Measurements from ENCODE around the gene ARHGAP10. TPM values are rescaled to one million over a fixed set of nuclear protein-coding genes. Genes with fewer than 3 reads are reported as not detected.

ARHGAP10 gene
- total and polyA plus RNA-seq, 2 donors (not counting 1 experiment from before 2014, with no cell fraction given): 0.10 to 0.34 TPM

GRCh38 chr4:147923381-147923780 lies 191.5 kb downstream of the ARHGAP10 start:
- H3K4me1 Mint-ChIP-seq: no peaks in the 10 kb centered on the region
- intact Hi-C loops (cut with micrococcal nuclease): no loop called here
- H3K36me3 ChIP-seq (replicated peaks in 1 of 2; ENCODE audit: control extremely low read depth in 1 of 2, control insufficient read depth in 1 of 2, extremely low read depth in 1 of 2, insufficient read depth in 2 of 2, low read length in 1 of 2): no peaks in the 10 kb centered on the region
- no peak for DNase-seq
- H3K27me3 ChIP-seq (replicated peaks in 1 of 4; ENCODE audit: control extremely low read depth in 1 of 4, control insufficient read depth in 3 of 4, insufficient read depth in 4 of 4, low read length in 3 of 4): peaks cover 0 to 5% (median 0%) of the 10 kb centered on the region in 4 experiments
- ChIA-PET POLR2A (no interaction called here), CTCF (no interaction called here)
- ATAC-seq (ENCODE audit: low read depth): no peak
- H4K20me1 ChIP-seq (ENCODE audit: control insufficient read depth, insufficient read depth, low read length, poor library complexity, severe bottlenecking): no peaks in the 10 kb centered on the region
- H3K4me1 ChIP-seq (ENCODE audit: control insufficient read depth in 2 of 2, insufficient read depth in 2 of 2, low read length in 2 of 2): no peaks in the 10 kb centered on the region
- no peak overlapping the region for H3K4me3 Mint-ChIP-seq
- no peaks in the 10 kb centered on the region for H3K79me2 ChIP-seq (ENCODE audit: control insufficient read depth, insufficient read depth, low read length)
- no peak overlapping the region for H3K27ac ChIP-seq (ENCODE audit: low read length in 2 of 2)
- H3K4me3 ChIP-seq (ENCODE audit: control extremely low read depth in 1 of 5, extremely low read depth in 1 of 5, insufficient read depth in 1 of 5, low read depth in 2 of 5, low read length in 4 of 5): no peak overlapping the region
- H3K4me2 ChIP-seq (replicated peaks; ENCODE audit: low read depth, low read length, poor library complexity, severe bottlenecking): no peak overlapping the region
- H3K9me3 Mint-ChIP-seq (ENCODE audit: insufficient read depth): no peaks in the 10 kb centered on the region
- H3K27ac Mint-ChIP-seq: no peak overlapping the region
- H2AFZ ChIP-seq (ENCODE audit: insufficient read depth, low read depth, low read length, poor library complexity, severe bottlenecking): no peak overlapping the region
- no peaks in the 10 kb centered on the region for H3K9me3 ChIP-seq (ENCODE audit: control extremely low read depth in 1 of 3, control insufficient read depth in 2 of 3, insufficient read depth in 1 of 3, low read length in 2 of 3)
- WGBS (ENCODE audit: insufficient coverage): no CpG with 5 or more reads among the region's 2 CpGs
- H3K27me3 Mint-ChIP-seq: peaks cover 3% of the 10 kb centered on the region
- TF ChIP-seq EZH2 (IDR thresholded peaks at IDR 0.05; ENCODE audit: borderline replicate concordance, insufficient read depth, low read depth, low read length, poor library complexity, severe bottlenecking): no peak
- no peak overlapping the region for H3K9ac ChIP-seq (ENCODE audit: low read length)

- Histone ChIP-seq H3K9me3 (ENCODE audit: control extremely low read depth in 1 of 3, control insufficient read depth in 2 of 3, insufficient read depth in 1 of 3, low read length in 2 of 3) (no peaks in the 10 kb centered on the region), H3K36me3 (replicated peaks in 1 of 2; ENCODE audit: control extremely low read depth in 1 of 2, control insufficient read depth in 1 of 2, extremely low read depth in 1 of 2, insufficient read depth in 2 of 2, low read length in 1 of 2) (no peaks in the 10 kb centered on the region), H3K27ac (ENCODE audit: low read length in 2 of 2) (no peak overlapping the region), H3K79me2 (ENCODE audit: control insufficient read depth, insufficient read depth, low read length) (no peaks in the 10 kb centered on the region), H3K4me1 (ENCODE audit: control insufficient read depth in 2 of 2, insufficient read depth in 2 of 2, low read length in 2 of 2) (no peaks in the 10 kb centered on the region), H2AFZ (ENCODE audit: insufficient read depth, low read depth, low read length, poor library complexity, severe bottlenecking) (no peak overlapping the region), H3K4me3 (ENCODE audit: control extremely low read depth in 1 of 5, extremely low read depth in 1 of 5, insufficient read depth in 1 of 5, low read depth in 2 of 5, low read length in 4 of 5) (no peak overlapping the region), H3K4me2 (replicated peaks; ENCODE audit: low read depth, low read length, poor library complexity, severe bottlenecking) (no peak overlapping the region), H3K27me3 (replicated peaks in 1 of 4; ENCODE audit: control extremely low read depth in 1 of 4, control insufficient read depth in 3 of 4, insufficient read depth in 4 of 4, low read length in 3 of 4) (peaks cover 0 to 3% (median 0%) of the 10 kb centered on the region in 4 experiments), H3K9ac (ENCODE audit: low read length) (no peak overlapping the region), H4K20me1 (ENCODE audit: control insufficient read depth, insufficient read depth, low read length, poor library complexity, severe bottlenecking) (no peaks in the 10 kb centered on the region)
- Mint-ChIP-seq H3K27me3 (peaks cover 3% of the 10 kb centered on the region), H3K4me3 (no peak overlapping the region), H3K4me1 (no peaks in the 10 kb centered on the region), H3K9me3 (ENCODE audit: insufficient read depth) (no peaks in the 10 kb centered on the region), H3K27ac (no peak overlapping the region)
- intact Hi-C loops (cut with micrococcal nuclease): no loop called here
- CTCF ChIA-PET: no interaction called here
- ATAC-seq (ENCODE audit: low read depth) (no peak), DNase-seq (no peak)
- WGBS (ENCODE audit: insufficient coverage): 80% methylated on average over 2 of the region's 4 CpGs
- no peak for TF ChIP-seq EZH2 (IDR thresholded peaks at IDR 0.05; ENCODE audit: borderline replicate concordance, insufficient read depth, low read depth, low read length, poor library complexity, severe bottlenecking)
- TF ChIP-seq, protein P1, sequence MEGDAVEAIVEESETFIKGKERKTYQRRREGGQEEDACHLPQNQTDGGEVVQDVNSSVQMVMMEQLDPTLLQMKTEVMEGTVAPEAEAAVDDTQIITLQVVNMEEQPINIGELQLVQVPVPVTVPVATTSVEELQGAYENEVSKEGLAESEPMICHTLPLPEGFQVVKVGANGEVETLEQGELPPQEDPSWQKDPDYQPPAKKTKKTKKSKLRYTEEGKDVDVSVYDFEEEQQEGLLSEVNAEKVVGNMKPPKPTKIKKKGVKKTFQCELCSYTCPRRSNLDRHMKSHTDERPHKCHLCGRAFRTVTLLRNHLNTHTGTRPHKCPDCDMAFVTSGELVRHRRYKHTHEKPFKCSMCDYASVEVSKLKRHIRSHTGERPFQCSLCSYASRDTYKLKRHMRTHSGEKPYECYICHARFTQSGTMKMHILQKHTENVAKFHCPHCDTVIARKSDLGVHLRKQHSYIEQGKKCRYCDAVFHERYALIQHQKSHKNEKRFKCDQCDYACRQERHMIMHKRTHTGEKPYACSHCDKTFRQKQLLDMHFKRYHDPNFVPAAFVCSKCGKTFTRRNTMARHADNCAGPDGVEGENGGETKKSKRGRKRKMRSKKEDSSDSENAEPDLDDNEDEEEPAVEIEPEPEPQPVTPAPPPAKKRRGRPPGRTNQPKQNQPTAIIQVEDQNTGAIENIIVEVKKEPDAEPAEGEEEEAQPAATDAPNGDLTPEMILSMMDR (IDR thresholded peaks at IDR 0.05): no peak
- POLR2A ChIA-PET: no interaction called here
These were observed 192.0 kb downstream of the ARHGAP10 start for GRCh38 chr4:147923854-147924253.

Measured in B cell (primary cell).